ENCODE data around the gene CSRP2.

CSRP2 gene

GRCh38 chr12:76863837-76864236 is 15.0 kb downstream of the CSRP2 start:
- no peak overlapping the region for H3K4me3 ChIP-seq (ENCODE audit: insufficient read depth, low read depth, low read length, poor library complexity, severe bottlenecking)
- DNase-seq = no peak
- no peak overlapping the region for H3K27ac ChIP-seq (ENCODE audit: insufficient read depth, low read length, poor library complexity, severe bottlenecking)

DNA sequence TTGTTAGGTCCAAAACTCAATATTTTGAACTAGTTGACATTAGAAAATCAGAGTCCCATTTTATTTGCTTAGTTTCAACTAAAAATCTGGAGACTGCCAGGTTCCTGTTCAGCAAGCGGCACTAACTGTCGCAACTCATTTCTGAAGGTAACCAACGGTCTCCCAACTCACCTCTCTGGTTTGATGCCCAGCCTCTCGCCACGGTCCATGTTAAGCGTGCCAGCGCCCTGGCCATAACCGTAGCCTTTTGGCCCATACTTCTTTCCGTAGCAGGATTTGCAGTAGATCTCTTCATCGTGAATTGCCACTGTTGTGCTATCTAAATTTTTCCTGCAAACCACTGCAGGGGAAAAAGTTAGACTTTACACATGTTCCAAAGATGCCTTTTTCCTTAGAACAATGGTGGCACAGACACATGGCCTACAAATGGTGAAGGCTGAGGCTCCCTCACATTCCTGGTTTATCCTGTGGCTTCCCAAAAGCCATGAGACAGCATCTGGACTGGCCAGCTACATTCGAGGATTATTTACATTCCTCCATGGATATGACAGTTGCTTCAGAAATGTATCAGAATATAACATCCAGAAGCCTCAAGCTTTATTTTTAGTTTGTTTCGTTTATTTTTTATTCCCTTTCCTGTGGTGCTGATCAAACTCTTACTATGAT is 15.7 kb downstream of the CSRP2 start:
- Histone ChIP-seq H3K4me3 (ENCODE audit: insufficient read depth, low read depth, low read length, poor library complexity, severe bottlenecking) (no peak overlapping the region), H3K27me3 (replicated peaks; ENCODE audit: control insufficient read depth, insufficient read depth, low read length, poor library complexity, severe bottlenecking) (no peaks in the 10 kb centered on the region), H3K9me3 (ENCODE audit: control insufficient read depth, low read length) (no peaks in the 10 kb centered on the region), H3K36me3 (ENCODE audit: control insufficient read depth, insufficient read depth, low read length) (no peaks in the 10 kb centered on the region), H3K27ac (ENCODE audit: insufficient read depth, low read length, poor library complexity, severe bottlenecking) (no peak overlapping the region), H3K4me1 (ENCODE audit: control insufficient read depth, insufficient read depth, low read length, poor library complexity, severe bottlenecking) (no peaks in the 10 kb centered on the region)
- no peak for DNase-seq

More at GRCh38 chr12:76863837-76864236, 15.0 kb downstream of the CSRP2 start:
- H3K27me3 ChIP-seq (replicated peaks; ENCODE audit: control insufficient read depth, insufficient read depth, low read length, poor library complexity, severe bottlenecking) = no peaks in the 10 kb centered on the region
- no peaks in the 10 kb centered on the region for H3K36me3 ChIP-seq (ENCODE audit: control insufficient read depth, insufficient read depth, low read length)
- no peaks in the 10 kb centered on the region for H3K9me3 ChIP-seq (ENCODE audit: control insufficient read depth, low read length)
- H3K4me1 ChIP-seq (ENCODE audit: control insufficient read depth, insufficient read depth, low read length, poor library complexity, severe bottlenecking) = no peaks in the 10 kb centered on the region

- H3K27ac ChIP-seq (ENCODE audit: insufficient read depth, low read length, poor library complexity, severe bottlenecking) = no peak overlapping the region
- H3K9me3 ChIP-seq (ENCODE audit: control insufficient read depth, low read length) = no peaks in the 10 kb centered on the region
- H3K4me1 ChIP-seq (ENCODE audit: control insufficient read depth, insufficient read depth, low read length, poor library complexity, severe bottlenecking) = no peaks in the 10 kb centered on the region
- no peaks in the 10 kb centered on the region for H3K27me3 ChIP-seq (replicated peaks; ENCODE audit: control insufficient read depth, insufficient read depth, low read length, poor library complexity, severe bottlenecking)
- no peak overlapping the region for H3K4me3 ChIP-seq (ENCODE audit: insufficient read depth, low read depth, low read length, poor library complexity, severe bottlenecking)
- DNase-seq = no peak
- no peaks in the 10 kb centered on the region for H3K36me3 ChIP-seq (ENCODE audit: control insufficient read depth, insufficient read depth, low read length)
These were observed 18.6 kb downstream of the CSRP2 start for GRCh38 chr12:76860256-76860655.

DNA sequence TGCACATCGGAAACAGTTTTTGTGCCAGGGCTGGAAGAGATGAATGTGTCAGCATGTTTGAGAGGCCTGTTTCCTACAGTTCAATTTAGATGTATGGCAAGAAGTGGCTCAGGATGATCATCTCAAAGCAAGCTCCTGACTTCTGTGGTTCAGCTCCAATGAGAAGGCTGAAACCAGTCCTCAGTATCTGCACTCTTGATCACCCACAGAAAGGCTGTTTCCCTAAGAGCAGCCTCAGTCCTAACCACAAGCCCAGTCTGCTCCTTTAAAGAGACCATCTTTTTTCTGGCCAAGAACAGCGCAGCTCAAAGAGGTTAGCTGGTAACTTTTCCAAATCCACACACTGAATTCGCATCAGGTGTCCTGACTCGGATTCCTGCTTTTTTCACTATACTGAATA is 19.2 kb downstream of the CSRP2 start:
- Histone ChIP-seq H3K9me3 (ENCODE audit: control insufficient read depth, low read length) (no peaks in the 10 kb centered on the region), H3K27me3 (replicated peaks; ENCODE audit: control insufficient read depth, insufficient read depth, low read length, poor library complexity, severe bottlenecking) (no peaks in the 10 kb centered on the region), H3K4me1 (ENCODE audit: control insufficient read depth, insufficient read depth, low read length, poor library complexity, severe bottlenecking) (no peaks in the 10 kb centered on the region), H3K4me3 (ENCODE audit: insufficient read depth, low read depth, low read length, poor library complexity, severe bottlenecking) (no peak overlapping the region), H3K36me3 (ENCODE audit: control insufficient read depth, insufficient read depth, low read length) (no peaks in the 10 kb centered on the region), H3K27ac (ENCODE audit: insufficient read depth, low read length, poor library complexity, severe bottlenecking) (no peak overlapping the region)
- no peak for DNase-seq

DNA sequence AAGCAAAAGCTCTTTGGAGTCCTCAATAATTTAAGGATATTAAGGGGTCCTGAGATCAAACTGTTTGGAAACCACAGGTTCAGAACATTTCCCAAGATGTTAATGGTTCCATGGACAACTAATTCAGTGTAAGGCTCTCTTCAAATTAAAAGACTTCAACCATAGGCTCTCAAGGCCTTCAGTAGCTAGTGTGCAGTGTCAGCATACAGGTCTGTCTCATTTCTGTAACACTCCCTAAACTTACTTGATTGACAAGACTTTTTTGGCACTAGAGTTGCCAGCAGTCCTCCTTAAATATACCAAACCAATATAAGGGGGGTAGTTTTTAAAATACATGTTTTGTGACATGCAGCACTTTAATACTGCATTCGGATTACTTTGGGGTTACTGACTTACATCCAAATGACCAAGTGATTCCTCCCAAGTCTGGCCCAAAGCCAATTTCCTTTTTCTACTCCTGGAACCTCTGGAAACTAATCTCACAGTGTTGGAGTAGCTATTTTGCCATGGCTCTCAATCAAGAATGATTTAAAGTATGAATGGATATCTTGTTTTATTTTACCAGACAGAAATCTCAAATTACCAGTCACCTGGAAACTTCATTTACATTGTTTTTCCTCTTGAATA is 22.7 kb downstream of the CSRP2 start:
- no peak overlapping the region for H3K27ac ChIP-seq (ENCODE audit: insufficient read depth, low read length, poor library complexity, severe bottlenecking)
- DNase-seq = no peak
- H3K27me3 ChIP-seq (replicated peaks; ENCODE audit: control insufficient read depth, insufficient read depth, low read length, poor library complexity, severe bottlenecking) = no peaks in the 10 kb centered on the region
- peaks cover 9% of the 10 kb centered on the region for H3K36me3 ChIP-seq (ENCODE audit: control insufficient read depth, insufficient read depth, low read length)
- no peaks in the 10 kb centered on the region for H3K4me1 ChIP-seq (ENCODE audit: control insufficient read depth, insufficient read depth, low read length, poor library complexity, severe bottlenecking)
- H3K4me3 ChIP-seq (ENCODE audit: insufficient read depth, low read depth, low read length, poor library complexity, severe bottlenecking) = no peak overlapping the region
- no peaks in the 10 kb centered on the region for H3K9me3 ChIP-seq (ENCODE audit: control insufficient read depth, low read length)

DNA sequence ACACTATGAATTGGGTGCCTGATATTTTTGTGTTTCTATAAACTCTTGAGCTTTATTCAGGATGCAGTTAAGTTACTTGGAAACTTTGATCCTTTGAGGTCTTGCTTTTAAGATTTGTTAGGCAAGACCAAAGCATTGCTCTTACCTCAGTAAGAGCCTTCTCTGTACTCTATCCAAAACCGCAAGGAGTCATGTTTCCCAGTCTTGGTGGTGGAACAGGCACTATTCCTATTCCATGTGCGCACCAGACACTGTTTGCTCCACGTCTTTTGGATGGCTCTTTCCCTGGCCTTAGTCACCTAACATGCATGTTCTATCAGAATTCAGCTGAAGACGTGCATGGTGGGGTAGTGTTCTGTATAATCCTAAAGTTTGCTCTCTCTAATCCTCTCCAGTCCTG is 23.5 kb downstream of the CSRP2 start:
- H3K27ac ChIP-seq (ENCODE audit: insufficient read depth, low read length, poor library complexity, severe bottlenecking) = no peak overlapping the region
- H3K36me3 ChIP-seq (ENCODE audit: control insufficient read depth, insufficient read depth, low read length) = peaks cover 12% of the 10 kb centered on the region
- no peak overlapping the region for H3K4me3 ChIP-seq (ENCODE audit: insufficient read depth, low read depth, low read length, poor library complexity, severe bottlenecking)
- no peak for DNase-seq
- no peaks in the 10 kb centered on the region for H3K4me1 ChIP-seq (ENCODE audit: control insufficient read depth, insufficient read depth, low read length, poor library complexity, severe bottlenecking)
- H3K27me3 ChIP-seq (replicated peaks; ENCODE audit: control insufficient read depth, insufficient read depth, low read length, poor library complexity, severe bottlenecking) = no peaks in the 10 kb centered on the region
- H3K9me3 ChIP-seq (ENCODE audit: control insufficient read depth, low read length) = no peaks in the 10 kb centered on the region

DNA sequence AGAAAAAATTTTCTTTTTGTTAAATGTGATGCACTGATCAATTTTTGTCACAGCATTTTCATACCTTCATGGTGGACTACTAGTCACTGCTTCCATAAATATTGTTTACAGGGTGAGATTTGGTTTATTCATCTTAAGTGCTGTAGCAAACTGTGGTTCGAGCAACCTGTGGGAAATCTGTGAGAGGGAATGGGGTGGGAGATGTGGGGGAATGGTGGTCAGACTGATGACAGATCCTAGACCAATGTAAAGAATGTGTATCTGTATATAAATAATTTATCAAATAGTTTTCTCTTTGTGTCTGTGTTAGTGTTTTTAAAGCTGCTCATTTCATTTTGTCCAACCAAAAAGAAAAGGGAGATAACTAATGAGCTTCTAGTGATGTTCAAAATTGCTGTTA is 26.7 kb downstream of the CSRP2 start:
- Histone ChIP-seq H3K36me3 (ENCODE audit: control insufficient read depth, insufficient read depth, low read length) (peaks cover 23% of the 10 kb centered on the region), H3K9me3 (ENCODE audit: control insufficient read depth, low read length) (no peaks in the 10 kb centered on the region), H3K27me3 (replicated peaks; ENCODE audit: control insufficient read depth, insufficient read depth, low read length, poor library complexity, severe bottlenecking) (no peaks in the 10 kb centered on the region), H3K4me1 (ENCODE audit: control insufficient read depth, insufficient read depth, low read length, poor library complexity, severe bottlenecking) (no peaks in the 10 kb centered on the region), H3K4me3 (ENCODE audit: insufficient read depth, low read depth, low read length, poor library complexity, severe bottlenecking) (no peak overlapping the region), H3K27ac (ENCODE audit: insufficient read depth, low read length, poor library complexity, severe bottlenecking) (no peak overlapping the region)
- DNase-seq = no peak

DNA sequence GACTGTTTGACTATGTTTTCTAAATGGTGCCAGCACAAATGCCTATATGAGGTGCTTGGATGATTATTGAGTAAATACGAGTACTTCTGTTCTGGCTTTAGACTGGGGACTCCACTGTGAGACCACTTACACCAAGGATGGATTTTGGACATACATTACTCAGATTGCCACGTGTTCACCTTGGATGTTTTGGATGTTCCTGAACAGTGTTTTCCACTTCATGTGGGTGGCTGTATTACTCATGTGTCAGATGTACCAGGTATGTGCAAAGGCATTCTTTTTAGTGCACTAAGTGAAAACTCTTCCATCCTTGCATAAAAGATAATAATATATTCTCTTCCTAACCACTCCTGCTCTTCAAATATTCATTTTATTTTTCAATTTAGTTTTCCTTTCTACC is 30.7 kb downstream of the CSRP2 start:
- Histone ChIP-seq H3K4me3 (ENCODE audit: insufficient read depth, low read depth, low read length, poor library complexity, severe bottlenecking) (no peak overlapping the region), H3K9me3 (ENCODE audit: control insufficient read depth, low read length) (no peaks in the 10 kb centered on the region), H3K27me3 (replicated peaks; ENCODE audit: control insufficient read depth, insufficient read depth, low read length, poor library complexity, severe bottlenecking) (no peaks in the 10 kb centered on the region), H3K4me1 (ENCODE audit: control insufficient read depth, insufficient read depth, low read length, poor library complexity, severe bottlenecking) (no peaks in the 10 kb centered on the region), H3K36me3 (ENCODE audit: control insufficient read depth, insufficient read depth, low read length) (peaks cover 30% of the 10 kb centered on the region), H3K27ac (ENCODE audit: insufficient read depth, low read length, poor library complexity, severe bottlenecking) (no peak overlapping the region)
- no peak for DNase-seq

- H3K36me3 ChIP-seq (ENCODE audit: control insufficient read depth, insufficient read depth, low read length) = peaks cover 30% of the 10 kb centered on the region
- no peak for DNase-seq
- no peak overlapping the region for H3K27ac ChIP-seq (ENCODE audit: insufficient read depth, low read length, poor library complexity, severe bottlenecking)
- H3K4me3 ChIP-seq (ENCODE audit: insufficient read depth, low read depth, low read length, poor library complexity, severe bottlenecking) = no peak overlapping the region
- H3K9me3 ChIP-seq (ENCODE audit: control insufficient read depth, low read length) = no peaks in the 10 kb centered on the region
- H3K4me1 ChIP-seq (ENCODE audit: control insufficient read depth, insufficient read depth, low read length, poor library complexity, severe bottlenecking) = no peaks in the 10 kb centered on the region
- no peaks in the 10 kb centered on the region for H3K27me3 ChIP-seq (replicated peaks; ENCODE audit: control insufficient read depth, insufficient read depth, low read length, poor library complexity, severe bottlenecking)
These were observed 31.6 kb downstream of the CSRP2 start for GRCh38 chr12:76847260-76847659.

GRCh38 chr12:76836633-76837032 is 42.2 kb downstream of the CSRP2 start:
- peaks cover 13% of the 10 kb centered on the region for H3K36me3 ChIP-seq (ENCODE audit: control insufficient read depth, insufficient read depth, low read length)
- H3K9me3 ChIP-seq (ENCODE audit: control insufficient read depth, low read length) = no peaks in the 10 kb centered on the region
- no peaks in the 10 kb centered on the region for H3K4me1 ChIP-seq (ENCODE audit: control insufficient read depth, insufficient read depth, low read length, poor library complexity, severe bottlenecking)
- H3K4me3 ChIP-seq (ENCODE audit: insufficient read depth, low read depth, low read length, poor library complexity, severe bottlenecking) = no peak overlapping the region
- H3K27ac ChIP-seq (ENCODE audit: insufficient read depth, low read length, poor library complexity, severe bottlenecking) = no peak overlapping the region
- no peaks in the 10 kb centered on the region for H3K27me3 ChIP-seq (replicated peaks; ENCODE audit: control insufficient read depth, insufficient read depth, low read length, poor library complexity, severe bottlenecking)
- no peak for DNase-seq
